HG03571 (cell line): ENCODE results near the gene CHST13.
"Not testable (repeated sequence)": the region's sequence is repeated elsewhere in the genome, so short reads cannot be mapped to it uniquely, and the experiment has no call there.

Experiments used
- ATAC-seq: cut with Tn5 transposase; IDR thresholded peaks from one replicate; pipeline ENCODE4 v1.9.1; 2021; ENCODE audit not compliant: unreplicated experiment

CHST13 gene

DNA sequence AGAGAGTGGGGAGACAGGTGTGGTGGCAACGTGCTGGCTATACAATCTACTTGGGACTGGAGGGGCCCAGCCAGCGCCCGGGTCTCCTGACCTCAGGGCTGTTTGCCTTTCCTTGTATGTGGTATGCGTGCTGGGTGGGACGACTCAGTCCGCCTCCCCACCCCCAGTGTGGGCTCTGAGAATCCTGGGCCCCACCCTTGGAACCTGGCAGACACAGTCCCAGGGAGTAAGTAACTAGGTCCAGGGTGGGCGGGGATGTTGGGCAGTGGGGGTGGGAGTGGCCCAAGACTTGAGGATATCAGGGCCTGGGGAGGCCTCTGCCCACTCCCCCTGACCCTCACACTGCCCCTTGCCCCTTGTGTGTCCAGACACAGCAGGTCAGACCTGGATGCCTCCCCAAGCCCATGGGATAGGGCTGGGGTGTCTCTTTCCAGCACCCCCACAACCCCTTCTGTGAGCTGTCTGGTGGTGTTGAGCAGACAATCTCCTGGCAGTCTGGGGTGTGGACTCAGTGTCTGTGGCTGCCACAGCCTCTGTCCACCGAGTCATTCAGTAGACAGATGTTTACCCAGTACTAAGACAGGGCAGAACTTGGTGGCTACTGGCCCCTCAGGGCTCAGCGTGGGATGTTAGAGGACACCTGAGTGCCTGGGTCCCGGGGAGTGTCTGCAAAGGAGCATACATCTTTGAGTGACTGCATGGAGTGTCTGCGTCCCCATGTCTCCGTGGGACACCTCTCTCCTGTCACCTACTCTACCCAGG is 1.3 kb downstream of the CHST13 start:
- ATAC-seq: no peak

DNA sequence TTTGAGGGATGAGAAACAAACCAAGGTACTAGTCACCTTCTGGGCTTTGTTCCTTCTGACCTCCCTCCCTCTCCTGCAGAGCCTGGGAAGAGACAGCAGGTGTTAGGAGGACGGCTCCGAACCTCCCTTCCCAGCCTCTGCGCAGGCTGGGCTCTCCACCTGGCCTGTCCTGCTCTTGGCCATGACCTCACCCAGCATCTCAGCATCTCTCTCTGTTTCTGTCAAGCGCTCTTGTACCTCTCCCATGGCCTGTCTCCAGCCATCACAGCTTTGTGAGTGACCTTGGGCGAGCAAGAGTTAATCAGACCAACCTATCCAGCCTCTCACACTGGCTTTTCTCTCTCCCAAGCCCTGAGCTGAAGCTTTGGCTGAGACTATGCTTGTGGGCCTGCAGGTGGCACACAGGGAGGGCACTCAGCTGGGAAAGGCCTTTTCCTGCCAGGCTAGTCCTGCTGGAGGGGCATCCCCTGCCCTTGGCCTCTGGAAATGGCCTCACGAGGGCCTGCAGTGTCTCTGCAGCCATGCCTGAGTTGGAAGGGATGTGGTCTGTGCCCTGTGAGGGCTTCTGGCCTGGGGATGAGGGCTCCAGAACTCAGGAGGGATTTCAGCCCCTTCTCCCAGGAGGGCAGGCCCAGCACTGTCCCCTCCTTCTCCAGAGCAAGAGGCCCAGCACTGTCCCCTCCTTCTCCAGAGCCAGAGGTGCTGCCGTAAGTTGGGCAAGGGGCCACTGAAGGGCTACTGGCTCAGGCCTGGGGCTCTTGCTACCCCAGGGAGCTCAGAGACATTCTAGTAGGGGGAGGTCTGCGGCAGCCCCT is 2.1 kb downstream of the CHST13 start:
- ATAC-seq: no peak

DNA sequence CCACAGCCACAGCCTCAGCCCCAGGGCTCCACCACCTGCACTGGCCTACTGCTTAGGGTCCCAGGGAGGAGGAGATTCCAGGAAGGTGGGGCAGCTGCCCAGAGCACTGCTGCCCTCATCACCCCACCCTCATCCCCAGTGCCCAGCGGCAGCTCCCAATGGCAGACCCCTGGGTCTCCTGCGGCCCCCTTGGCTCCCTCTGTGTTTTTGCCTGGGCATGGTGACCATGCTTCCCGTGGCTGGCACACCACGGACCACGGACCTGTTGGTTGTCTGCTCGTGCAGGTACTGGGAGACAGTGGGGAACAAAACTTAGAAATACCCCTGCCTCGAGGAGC is 2.7 kb downstream of the CHST13 start:
- no peak for ATAC-seq

DNA sequence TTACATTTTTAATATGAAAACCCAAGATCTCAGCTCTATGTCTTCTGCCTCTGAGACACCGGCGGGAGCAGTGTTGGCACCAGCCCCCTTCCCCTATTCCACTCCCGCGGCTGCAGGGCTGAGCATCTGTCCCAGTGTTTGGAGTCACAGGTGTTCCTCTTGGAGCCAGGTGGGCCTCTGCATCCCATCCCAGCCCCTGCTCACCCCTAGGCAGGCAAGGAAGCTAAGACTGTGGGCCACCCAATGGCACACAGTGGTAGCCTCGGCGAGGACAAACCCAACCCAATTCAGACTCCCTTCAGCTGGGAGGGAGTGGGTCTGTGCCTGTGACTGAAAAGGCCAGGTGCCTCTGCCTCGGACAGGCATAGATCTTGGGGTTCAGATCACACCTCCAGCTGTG is 3.1 kb downstream of the CHST13 start:
- ATAC-seq: no peak

DNA sequence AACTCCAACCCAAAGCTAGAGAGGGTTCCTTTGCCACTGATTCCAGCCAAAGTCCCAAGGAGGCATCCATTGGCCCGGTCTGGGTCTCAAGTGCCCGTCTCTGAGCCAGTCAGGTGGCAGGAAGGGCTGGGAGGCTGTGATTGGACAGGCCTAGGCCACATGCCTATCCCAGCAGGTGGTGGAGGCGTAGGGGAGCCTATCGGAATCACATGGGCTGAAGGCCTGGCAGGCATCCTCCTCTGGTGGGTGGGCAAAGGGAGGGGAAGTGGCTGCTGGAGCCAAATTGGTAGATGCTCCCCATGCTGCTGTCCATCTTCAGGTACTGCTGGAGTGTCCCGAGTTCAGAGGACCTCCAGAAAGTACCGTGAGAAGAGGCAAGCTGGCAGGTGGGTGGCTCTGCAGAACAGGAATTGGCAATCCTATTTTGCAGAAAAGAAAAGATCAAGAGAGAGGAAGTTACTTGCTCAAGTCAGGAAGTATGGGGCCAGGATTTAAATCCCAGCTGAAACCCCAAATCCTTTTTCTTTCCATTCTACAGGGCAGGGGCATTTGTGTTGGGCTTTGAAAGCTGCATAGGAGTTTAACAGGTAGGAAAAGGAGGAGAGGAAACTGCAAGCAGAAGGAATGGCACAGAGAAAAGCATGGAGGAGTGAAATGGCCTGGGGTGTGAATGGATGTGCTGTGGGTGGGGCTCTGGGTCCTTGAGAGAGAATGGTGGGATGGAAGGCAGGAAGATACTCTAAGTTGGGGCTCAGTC is 3.7 kb downstream of the CHST13 start:
- no peak for ATAC-seq

DNA sequence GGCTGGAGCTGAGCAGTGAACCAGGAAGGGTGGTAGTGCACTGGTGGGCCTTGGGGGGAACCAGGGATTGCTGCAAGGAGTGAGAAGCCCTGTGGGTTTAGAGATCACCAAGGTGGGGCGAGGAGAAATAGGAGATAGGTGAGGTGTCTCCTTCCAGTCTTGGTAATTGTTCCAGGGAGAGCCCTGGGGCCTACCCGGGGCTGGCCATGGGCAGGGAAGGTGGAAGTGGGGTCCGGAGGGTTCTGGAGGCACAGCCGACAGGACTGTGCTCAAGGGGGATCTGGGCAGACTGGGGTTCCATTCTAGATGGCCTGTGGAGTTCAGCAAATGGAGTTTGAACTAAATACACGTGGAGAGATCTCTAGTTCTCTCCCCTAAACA is 4.5 kb downstream of the CHST13 start:
- ATAC-seq: no peak

DNA sequence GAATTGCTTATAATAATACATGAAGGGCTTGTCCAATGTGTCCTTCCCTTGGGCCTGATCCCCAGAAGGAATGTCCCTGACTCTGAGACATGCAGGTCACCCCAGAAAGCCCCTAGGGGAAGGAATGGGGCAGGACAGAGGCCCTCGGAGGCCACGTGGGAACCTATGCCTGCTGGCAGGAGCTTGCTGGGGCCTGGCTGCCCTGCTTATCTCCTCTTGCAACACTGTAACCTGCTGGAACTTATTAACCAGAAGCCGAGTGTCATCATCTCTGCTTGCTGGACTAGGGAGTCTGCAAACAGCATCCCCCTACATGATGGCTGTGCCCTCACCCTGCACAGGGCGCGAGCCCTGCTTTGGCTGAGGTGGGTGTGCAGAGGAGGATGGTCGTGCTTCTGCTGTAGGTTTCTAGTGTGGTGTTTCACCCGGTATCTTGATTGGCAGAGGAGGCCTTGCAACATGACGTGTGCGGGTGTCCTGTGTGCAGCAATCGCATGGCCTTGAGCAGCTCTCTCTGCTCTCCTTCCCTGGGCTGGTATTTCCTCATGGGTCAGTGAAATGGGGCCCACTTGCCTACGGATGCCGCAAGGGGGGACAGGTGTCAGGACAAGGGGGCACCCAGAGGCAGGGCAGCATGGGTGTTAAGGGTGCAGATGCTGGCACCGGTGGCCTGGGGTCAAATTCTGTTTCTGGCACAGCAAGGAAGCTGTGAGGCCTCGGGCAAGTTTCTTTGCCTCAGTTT is 5.0 kb downstream of the CHST13 start:
- ATAC-seq: no peak

DNA sequence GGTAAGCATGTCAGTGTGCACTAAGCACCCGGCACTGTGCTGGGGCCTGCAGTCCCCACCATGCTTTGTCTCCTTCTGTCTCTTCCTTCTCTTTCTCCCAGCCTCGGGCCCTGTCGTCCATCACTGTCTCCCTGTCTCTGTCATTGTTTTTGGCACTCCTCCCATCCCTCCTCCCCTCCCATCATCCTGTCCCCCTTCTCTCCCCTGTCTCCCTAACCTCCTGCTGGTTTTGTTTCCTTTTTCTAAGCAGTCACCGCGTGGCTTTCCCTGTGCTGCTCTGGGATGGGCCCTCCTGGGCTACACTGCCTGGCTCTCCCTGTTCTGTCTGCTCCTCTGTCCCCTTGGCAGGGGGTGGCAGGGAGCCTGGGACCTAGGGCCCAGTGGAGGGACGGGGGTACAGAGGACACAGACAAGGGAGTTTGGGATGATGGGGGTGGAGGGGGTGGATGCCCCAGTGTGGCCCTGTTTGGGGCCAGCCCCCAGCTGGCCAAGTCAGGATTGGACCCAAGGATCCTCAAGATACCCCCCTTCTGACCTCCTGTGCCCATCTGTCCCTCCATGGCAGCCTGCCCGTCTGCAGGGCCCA is 5.7 kb downstream of the CHST13 start:
- no peak for ATAC-seq

DNA sequence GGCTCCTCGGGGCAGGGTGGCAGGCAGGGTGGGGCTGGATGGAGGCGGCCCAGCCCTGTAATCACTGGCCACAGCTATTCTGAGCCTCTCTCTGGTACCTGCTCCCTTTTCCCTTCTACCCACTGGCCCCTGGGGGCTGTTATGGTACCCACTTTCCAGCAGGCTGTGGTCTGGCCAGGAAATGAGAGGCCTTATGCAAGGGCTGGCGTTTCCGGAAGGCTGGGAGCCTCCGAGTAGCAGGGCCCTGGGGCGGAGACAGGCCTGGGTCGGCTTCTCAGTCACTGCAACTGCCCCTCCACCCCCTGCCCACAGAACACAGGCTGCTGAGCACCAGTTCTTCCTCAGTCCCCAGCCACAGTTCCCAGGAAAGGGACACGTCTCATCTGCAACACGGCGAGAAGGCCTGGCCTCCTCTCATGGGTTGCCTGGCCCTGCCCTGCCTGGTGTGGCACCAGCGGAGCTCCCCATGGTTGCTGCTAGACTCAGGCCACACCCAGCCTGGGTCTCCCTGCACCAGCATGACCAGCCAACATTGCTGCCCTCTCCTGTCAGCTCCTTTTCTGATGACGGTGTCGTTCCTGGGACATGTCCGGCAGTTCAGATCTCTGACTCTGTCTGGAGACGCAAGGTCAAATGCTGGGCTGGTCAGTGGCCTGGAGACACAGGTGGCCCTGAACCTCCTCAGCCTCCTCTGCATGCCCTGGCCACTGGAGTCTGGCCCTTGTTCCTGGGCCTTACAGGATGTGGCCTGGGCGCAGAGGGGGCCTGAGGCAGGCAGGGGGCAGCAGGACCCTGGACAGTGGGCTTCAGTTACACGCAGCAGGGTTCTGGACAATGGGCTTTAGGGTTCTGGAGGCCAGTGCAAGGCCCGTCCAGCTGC is 6.5 kb downstream of the CHST13 start:
- ATAC-seq: no peak

DNA sequence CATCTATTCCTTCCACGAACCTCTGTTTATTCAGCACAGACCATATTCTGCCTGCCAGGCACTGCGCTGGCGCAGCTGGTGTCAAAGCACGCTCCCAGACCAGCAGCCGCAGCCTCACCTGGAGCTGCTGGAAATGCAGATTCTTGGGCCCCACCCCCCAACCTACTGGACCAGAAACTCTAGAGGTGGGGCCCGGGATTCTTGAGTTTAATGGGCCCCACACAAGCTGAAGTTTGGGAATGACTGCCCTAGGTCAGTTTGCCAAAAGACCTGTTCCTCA is 7.0 kb downstream of the CHST13 start:
- no peak for ATAC-seq

DNA sequence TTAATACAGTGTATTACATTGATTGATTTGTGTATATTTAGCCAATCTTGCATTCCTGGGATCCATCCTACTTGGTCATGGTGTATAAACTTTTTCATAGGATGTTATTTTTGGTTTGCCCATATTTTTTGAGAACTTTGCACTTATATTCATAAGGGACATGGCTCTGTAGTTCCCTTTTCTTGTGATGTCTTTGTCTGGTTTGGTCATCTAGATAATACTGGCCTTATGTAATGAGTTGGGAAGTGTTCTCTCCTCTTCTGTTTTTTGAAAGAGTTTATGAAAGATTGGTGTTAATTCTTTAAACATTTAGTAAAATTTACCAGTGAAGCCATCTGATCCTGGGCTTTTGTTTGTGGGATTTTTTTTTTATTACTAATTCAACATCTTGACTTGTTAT is 9.6 kb downstream of the CHST13 start:
- no peak for ATAC-seq

DNA sequence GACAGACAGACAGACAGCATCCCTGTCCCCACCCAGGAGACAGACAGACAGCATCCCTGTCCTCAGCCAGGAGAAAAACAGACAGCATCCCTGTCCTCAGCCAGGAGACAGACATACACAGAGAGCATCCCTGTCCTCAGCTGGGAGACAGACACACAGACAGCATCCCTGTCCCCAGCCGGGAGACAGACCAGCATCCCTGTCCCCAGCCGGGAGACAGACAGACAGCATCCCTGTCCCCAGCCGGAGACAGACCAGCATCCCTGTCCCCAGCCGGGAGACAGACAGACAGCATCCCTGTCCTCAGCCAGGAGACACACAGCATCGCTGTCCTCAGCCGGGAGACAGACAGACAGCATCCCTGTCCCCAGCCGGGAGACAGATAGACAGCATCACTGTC is 10.8 kb downstream of the CHST13 start:
- ATAC-seq: not testable (repeated sequence)

DNA sequence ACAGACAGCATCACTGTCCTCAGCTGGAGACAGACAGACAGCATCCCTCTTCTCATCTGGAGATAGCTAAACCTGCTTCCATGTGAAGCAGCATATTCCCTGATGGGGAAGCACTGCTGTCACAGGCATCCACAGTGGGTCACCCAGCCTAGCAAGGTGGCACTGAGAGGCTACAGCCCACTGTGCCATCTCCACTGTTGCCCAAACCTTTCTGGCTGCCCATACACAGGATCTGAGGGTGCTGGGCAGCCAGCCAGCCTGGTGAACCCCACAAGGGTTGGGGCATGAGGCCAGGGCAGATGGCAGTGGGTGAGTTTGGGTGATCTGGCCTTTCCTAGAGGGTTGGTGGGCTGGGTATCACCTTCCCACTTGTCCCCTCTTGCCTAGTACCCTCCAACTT is 11.7 kb downstream of the CHST13 start:
- no peak for ATAC-seq

DNA sequence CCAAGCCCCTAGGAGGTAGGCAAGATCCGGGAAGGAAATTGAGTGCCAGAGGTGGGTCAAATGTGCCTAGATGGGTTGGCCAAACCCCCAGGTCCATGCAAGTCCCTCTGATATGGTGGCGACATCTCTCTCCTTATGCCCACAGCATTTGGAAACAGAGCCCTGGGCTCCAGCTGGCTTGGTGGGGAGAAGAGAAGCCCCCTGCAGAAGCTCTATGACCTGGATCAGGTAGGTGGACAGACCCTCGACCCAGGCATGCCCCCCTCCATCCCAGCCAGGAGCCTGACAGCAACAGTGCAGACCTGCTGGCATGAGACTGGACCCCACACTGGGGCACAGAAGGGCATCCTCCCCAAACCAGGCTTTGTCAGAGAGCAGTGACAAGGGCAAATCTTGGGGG is 12.2 kb downstream of the CHST13 start:
- no peak for ATAC-seq

DNA sequence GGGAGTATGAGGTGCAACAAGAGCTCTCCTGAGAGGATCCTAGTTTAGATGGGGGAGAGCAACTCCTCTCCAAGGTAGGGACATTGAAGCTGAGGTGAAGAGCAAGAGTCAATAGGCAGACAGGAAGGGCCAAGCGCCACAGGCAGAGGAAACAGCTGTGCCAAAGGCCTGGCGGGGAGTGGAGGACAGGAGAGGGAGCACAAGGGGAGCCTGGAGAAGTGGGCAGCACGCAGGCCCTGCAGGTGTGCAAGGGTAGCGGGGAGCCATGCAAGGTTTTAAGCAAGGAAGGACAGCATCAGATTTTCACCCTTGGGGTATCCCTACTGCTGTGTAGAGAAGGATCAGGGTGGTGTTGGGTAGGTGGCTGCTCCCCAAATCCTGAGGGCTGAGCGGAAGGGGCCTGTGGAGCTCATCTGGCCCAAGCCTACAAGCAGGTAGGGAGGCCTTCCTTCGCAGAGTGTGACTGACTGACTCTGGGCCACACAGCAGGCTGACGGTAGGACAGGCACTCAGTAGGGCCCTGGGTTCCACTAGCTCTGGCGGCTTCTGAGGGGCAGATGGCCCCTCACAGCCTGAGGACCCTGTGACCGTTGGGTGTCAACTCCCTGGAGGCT is 13.3 kb downstream of the CHST13 start:
- no peak for ATAC-seq

DNA sequence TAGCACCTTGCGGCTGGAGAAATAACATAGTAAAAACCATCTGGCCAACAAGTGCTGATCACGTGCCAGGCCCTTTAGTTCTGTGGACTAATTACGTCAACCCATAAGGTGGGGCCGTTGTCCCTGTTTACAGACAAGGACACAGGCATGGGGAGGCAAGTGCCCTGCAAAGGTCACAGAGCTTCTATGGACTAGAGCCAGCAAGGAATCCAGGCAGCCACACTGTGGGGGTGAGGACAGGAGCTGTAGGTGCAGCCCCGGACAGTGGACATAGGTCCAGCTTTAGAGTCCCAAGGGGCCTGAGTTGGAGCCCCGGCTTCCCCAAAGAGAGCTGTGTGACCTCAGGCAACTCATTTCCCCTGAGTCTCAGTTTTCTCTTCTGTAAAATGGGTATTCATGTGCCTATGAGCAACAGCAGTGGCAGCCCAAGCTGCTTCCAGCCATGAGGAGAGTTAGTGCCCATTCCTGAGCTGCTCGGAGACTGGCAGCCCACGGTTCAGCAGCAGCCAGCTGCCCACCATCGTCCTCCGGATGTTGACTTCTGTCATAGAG is 13.9 kb downstream of the CHST13 start:
- ATAC-seq: no peak

DNA sequence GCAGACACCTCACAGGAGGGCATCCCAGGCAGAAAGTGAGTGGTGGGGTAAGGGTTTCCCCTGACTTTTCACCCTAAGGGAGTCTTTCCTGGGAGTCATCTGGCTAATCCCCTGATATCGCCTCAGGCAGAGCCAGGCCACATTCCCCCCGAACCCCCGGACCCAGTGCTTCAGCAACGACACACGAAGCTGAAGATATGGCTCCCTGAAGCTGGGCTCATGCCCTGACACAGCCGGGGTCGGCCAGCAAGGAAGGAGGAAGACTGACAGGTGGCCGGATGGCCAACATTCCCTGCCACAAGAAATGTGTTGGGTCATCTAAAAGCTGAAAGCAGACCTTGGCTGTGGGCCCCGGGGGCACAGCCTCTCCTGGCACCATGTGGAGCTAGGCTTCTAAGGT is 14.4 kb downstream of the CHST13 start:
- no peak for ATAC-seq

DNA sequence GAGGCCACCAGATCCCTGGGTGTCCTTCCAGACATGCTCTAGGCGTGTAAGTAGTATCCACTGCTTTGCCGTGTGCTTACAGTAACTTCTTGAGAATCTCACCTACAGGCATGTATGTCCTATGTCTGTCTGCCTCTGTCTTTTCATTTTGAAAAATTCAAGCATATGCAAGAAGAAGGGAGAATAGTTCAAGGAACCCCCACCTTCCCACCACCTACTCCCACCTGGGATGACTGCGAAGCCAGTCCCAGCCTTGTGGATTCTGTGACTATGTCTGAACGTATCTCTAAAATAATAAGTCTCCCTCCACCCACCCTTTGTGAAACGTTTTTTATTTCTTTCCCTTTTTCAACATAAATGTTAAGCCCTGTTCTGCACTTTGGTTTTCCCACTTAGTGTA is 15.0 kb downstream of the CHST13 start:
- ATAC-seq: no peak

DNA sequence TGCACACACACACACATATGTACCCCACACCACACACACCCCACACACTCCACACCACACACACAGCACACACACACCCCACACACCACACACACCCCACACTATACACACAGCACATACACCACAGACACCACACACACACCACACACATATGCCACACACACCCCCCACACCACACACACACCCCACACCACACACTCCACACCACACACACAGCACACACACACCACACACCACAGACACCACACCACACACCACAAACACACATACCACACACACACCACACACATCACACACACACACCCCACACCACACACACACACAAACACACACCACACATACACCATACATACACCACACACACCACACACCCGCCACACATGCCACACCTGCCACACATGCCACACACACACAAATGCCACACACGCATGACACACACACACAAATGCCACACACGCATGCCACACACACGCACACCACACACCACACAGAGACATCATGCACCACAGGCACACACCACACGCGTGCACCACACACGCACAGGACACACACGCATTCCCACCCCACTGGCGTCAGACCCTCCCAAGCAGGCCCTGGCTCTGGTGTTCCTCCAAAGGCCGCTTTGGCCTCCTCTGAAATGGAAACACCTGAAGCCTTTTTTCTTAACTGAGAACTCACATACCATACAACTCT is 15.7 kb downstream of the CHST13 start:
- ATAC-seq: no peak
